GM23338 (cell line): Measurements from ENCODE around the gene STRN3. TPM values are rescaled to one million over a fixed set of nuclear protein-coding genes. Genes with fewer than 3 reads are reported as not detected.

ENCODE experiments used
- ATAC-seq: fragments of 200-7000 bp; cut with Tn5 transposase; 3 replicates; pipeline ENCODE4 v1.9.1; 2020
- DNase-seq: peaks from one replicate; pipeline ENCODE4 v3.0.0-alpha.2; 2015; ENCODE audit warnings: low spot score
- H2AFZ ChIP-seq: fragments of 200-600 bp; sonication (generic); 2 replicates; pipeline ENCODE4 v1.8.0; 2016; ENCODE audit warnings: antibody characterized with exemption, mild to moderate bottlenecking, moderate library complexity
- H3F3A ChIP-seq: fragments of 200-600 bp; sonication (generic); replicated peaks from 2 replicates; pipeline ENCODE4 v1.8.0; 2017; ENCODE audit warnings: antibody characterized with exemption, mixed run types, low read depth
- H3K27ac ChIP-seq: fragments of 200-600 bp; sonication (generic); 2 replicates; pipeline ENCODE4 v1.6.1; 2016; ENCODE audit warnings: low read depth
- H3K27me3 ChIP-seq: fragments of 200-600 bp; sonication (generic); 2 replicates; pipeline ENCODE4 v1.8.0; 2016; ENCODE audit warnings: mild to moderate bottlenecking, mixed run types, moderate library complexity; ENCODE audit not compliant: insufficient read depth
- H3K36me3 ChIP-seq: fragments of 200-600 bp; sonication (generic); 2 replicates; pipeline ENCODE4 v1.8.0; 2016; ENCODE audit warnings: mild to moderate bottlenecking; ENCODE audit not compliant: insufficient read depth
- H3K4me1 ChIP-seq: fragments of 200-600 bp; sonication (generic); 2 replicates; pipeline ENCODE4 v1.8.0; 2016; ENCODE audit warnings: mild to moderate bottlenecking, moderate library complexity; ENCODE audit not compliant: insufficient read depth
- H3K4me2 ChIP-seq: fragments of 200-600 bp; sonication (generic); 2 replicates; pipeline ENCODE4 v1.7.1; 2017; ENCODE audit warnings: mixed run types
- H3K4me3 ChIP-seq: fragments of 200-600 bp; sonication (generic); 2 replicates; pipeline ENCODE4 v1.6.1; 2016; ENCODE audit warnings: mixed run types
- H3K79me2 ChIP-seq: fragments of 200-600 bp; sonication (generic); replicated peaks from 2 replicates; pipeline ENCODE4 v1.8.0; 2017; ENCODE audit warnings: mild to moderate bottlenecking; ENCODE audit not compliant: insufficient read depth
- H3K9me2 ChIP-seq: fragments of 200-600 bp; sonication (generic); 2 replicates; pipeline ENCODE4 v1.8.0; 2017; ENCODE audit not compliant: insufficient read depth
- H4K20me1 ChIP-seq: fragments of 200-600 bp; sonication (generic); replicated peaks from 2 replicates; pipeline ENCODE4 v1.8.0; 2017; ENCODE audit warnings: mild to moderate bottlenecking; ENCODE audit not compliant: insufficient read depth
- H3K27ac Mint-ChIP-seq: 2 replicates; pipeline ENCODE4 v1.8.0; 2020; ENCODE audit warnings: inconsistent platforms, mild to moderate bottlenecking, moderate library complexity, mixed read lengths
- H3K27me3 Mint-ChIP-seq: 3 replicates; pipeline ENCODE4 v1.8.0; 2022; ENCODE audit warnings: low read depth, mild to moderate bottlenecking, moderate library complexity, mixed read lengths, inconsistent platforms; ENCODE audit not compliant: insufficient read depth, poor library complexity
- H3K36me3 Mint-ChIP-seq: 3 replicates; pipeline ENCODE4 v1.8.0; 2021; ENCODE audit warnings: low read depth, mild to moderate bottlenecking, inconsistent platforms, moderate library complexity, mixed read lengths
- H3K4me1 Mint-ChIP-seq: 3 replicates; pipeline ENCODE4 v1.8.0; 2020; ENCODE audit warnings: mild to moderate bottlenecking, inconsistent platforms, mixed read lengths
- H3K4me3 Mint-ChIP-seq: 3 replicates; pipeline ENCODE4 v1.8.0; 2021; ENCODE audit warnings: moderate library complexity, mild to moderate bottlenecking, inconsistent platforms, mixed read lengths
- H3K9me3 Mint-ChIP-seq: 3 replicates; pipeline ENCODE4 v1.8.0; 2020; ENCODE audit warnings: moderate library complexity, mild to moderate bottlenecking, inconsistent platforms, mixed read lengths
- CREB1 ChIP-seq: fragments of 250-450 bp; sonication (Bioruptor Pico); IDR thresholded peaks from 2 replicates; pipeline ENCODE4 v1.5.0; 2020; ENCODE audit warnings: low read depth, mild to moderate bottlenecking, moderate library complexity
- EZH2 ChIP-seq: fragments of 200-600 bp; sonication (generic); IDR thresholded peaks from one replicate; pipeline ENCODE4 v1.8.0; 2017; ENCODE audit warnings: antibody characterized with exemption, mild to moderate bottlenecking, low read depth; ENCODE audit not compliant: unreplicated experiment
- EZH2phosphoT487 ChIP-seq: fragments of 200-600 bp; sonication (generic); IDR thresholded peaks from one replicate; pipeline ENCODE4 v1.8.1; 2018; ENCODE audit warnings: antibody characterized with exemption; ENCODE audit not compliant: unreplicated experiment
- JUNB ChIP-seq: IDR thresholded peaks from one replicate; pipeline ENCODE4 v1.6.1; 2016; ENCODE audit warnings: antibody characterized with exemption; ENCODE audit not compliant: unreplicated experiment
- NANOG ChIP-seq: IDR thresholded peaks from 2 replicates; pipeline ENCODE4 v1.6.1; 2016; ENCODE audit warnings: antibody characterized with exemption, borderline replicate concordance
- POLR2AphosphoS5 ChIP-seq: IDR thresholded peaks from 2 replicates; pipeline ENCODE4 v1.6.1; 2016; ENCODE audit warnings: antibody characterized with exemption, low read depth
- STAT1 ChIP-seq: IDR thresholded peaks from one replicate; pipeline ENCODE4 v1.6.1; 2016; ENCODE audit warnings: antibody characterized with exemption; ENCODE audit not compliant: unreplicated experiment
- ZNF114 ChIP-seq: fragments of 250-450 bp; sonication (Bioruptor Pico); IDR thresholded peaks from 2 replicates; pipeline ENCODE4 v1.5.0; 2020; ENCODE audit warnings: mild to moderate bottlenecking, moderate library complexity
- ZNF331 ChIP-seq: fragments of 250-450 bp; sonication (Bioruptor Pico); IDR thresholded peaks from 2 replicates; pipeline ENCODE4 v1.5.0; 2020; ENCODE audit warnings: low read depth, mild to moderate bottlenecking, moderate library complexity
- polyA plus RNA-seq: library from polyadenylated mRNA; unstranded; fragments of >200 nt; fragmentation: Nextera tagmentation; extraction: Ambion mirVana; gene quantifications from 2 replicates; pipeline ENCODE4 v1.2.1, GENCODE V29; 2016
- total RNA-seq: library from RNA; depleted of rRNA; stranded (reverse); fragments of >200 nt; shearing (Covaris generic); gene quantifications from 2 replicates; pipeline ENCODE4 v1.2.3, GENCODE V29; 2014
- TF ChIP-seq, protein P1 (sequence below): IDR thresholded peaks from 2 replicates; pipeline ENCODE4 v1.6.1; 2016; ENCODE audit warnings: antibody characterized with exemption
- TF ChIP-seq, protein P2 (sequence below): fragments of 250-450 bp; sonication (Bioruptor Pico); IDR thresholded peaks from 2 replicates; pipeline ENCODE4 v1.5.0; 2020; ENCODE audit warnings: mild to moderate bottlenecking, moderate library complexity
- TF ChIP-seq, protein P3 (sequence below): IDR thresholded peaks from one replicate; pipeline ENCODE4 v1.6.1; 2018; ENCODE audit warnings: antibody characterized with exemption; ENCODE audit not compliant: unreplicated experiment

STRN3 gene
- total and polyA plus RNA-seq, 2 experiments from 2014 or later: 35.0 to 40.6 TPM

DNA sequence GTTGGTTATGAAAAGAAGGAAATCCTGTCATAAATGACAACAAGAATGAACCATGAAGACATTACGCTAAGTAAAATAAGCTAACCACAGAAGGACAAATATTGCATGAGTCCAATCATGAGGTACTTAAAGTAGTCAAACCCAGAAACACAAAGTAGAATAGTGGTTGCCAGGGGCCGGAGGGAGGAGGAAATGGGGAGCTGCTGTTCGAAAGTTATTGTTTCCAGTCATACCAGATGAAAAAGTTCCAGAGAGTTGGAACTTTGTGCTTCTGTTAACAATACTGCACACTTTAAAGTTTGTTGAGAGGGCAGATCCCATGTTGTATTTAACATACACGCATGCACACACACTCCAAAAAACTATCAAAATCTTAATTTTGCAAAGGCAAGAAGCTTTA, 82.5 kb downstream of the STRN3 start:
- H3K36me3 ChIP-seq: peaks cover 4% of the 10 kb centered on the region; the same call in 1 of the 2 replicates
- H3K9me2 ChIP-seq: no peaks in the 10 kb centered on the region
- peaks cover 5% of the 10 kb centered on the region; the same call in 2 of the 3 replicates for H3K4me1 Mint-ChIP-seq
- no peaks in the 10 kb centered on the region for H3K9me3 Mint-ChIP-seq
- H3K27ac ChIP-seq: no peak overlapping the region
- no peak overlapping the region for H2AFZ ChIP-seq
- ATAC-seq (no peak), DNase-seq (no peak)
- no peak overlapping the region for H3K4me2 ChIP-seq
- no peaks in the 10 kb centered on the region for H3K27me3 ChIP-seq
- H3K36me3 Mint-ChIP-seq: peaks cover 30% of the 10 kb centered on the region
- no peaks in the 10 kb centered on the region for H3K4me1 ChIP-seq
- H3K4me3 ChIP-seq: no peak overlapping the region
- H3K4me3 Mint-ChIP-seq: no peak overlapping the region
- no peaks in the 10 kb centered on the region for H3K79me2 ChIP-seq
- no peaks in the 10 kb centered on the region; the same call in 1 of the 2 replicates for H4K20me1 ChIP-seq
- H3K27me3 Mint-ChIP-seq: peaks cover 1% of the 10 kb centered on the region
- H3F3A ChIP-seq: no peaks in the 10 kb centered on the region
- TF ChIP-seq CREB1 (CRISPR knock-in tag): no peak
- TF ChIP-seq, protein P1, sequence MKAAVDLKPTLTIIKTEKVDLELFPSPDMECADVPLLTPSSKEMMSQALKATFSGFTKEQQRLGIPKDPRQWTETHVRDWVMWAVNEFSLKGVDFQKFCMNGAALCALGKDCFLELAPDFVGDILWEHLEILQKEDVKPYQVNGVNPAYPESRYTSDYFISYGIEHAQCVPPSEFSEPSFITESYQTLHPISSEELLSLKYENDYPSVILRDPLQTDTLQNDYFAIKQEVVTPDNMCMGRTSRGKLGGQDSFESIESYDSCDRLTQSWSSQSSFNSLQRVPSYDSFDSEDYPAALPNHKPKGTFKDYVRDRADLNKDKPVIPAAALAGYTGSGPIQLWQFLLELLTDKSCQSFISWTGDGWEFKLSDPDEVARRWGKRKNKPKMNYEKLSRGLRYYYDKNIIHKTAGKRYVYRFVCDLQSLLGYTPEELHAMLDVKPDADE: no peak
- TF ChIP-seq, protein P2, sequence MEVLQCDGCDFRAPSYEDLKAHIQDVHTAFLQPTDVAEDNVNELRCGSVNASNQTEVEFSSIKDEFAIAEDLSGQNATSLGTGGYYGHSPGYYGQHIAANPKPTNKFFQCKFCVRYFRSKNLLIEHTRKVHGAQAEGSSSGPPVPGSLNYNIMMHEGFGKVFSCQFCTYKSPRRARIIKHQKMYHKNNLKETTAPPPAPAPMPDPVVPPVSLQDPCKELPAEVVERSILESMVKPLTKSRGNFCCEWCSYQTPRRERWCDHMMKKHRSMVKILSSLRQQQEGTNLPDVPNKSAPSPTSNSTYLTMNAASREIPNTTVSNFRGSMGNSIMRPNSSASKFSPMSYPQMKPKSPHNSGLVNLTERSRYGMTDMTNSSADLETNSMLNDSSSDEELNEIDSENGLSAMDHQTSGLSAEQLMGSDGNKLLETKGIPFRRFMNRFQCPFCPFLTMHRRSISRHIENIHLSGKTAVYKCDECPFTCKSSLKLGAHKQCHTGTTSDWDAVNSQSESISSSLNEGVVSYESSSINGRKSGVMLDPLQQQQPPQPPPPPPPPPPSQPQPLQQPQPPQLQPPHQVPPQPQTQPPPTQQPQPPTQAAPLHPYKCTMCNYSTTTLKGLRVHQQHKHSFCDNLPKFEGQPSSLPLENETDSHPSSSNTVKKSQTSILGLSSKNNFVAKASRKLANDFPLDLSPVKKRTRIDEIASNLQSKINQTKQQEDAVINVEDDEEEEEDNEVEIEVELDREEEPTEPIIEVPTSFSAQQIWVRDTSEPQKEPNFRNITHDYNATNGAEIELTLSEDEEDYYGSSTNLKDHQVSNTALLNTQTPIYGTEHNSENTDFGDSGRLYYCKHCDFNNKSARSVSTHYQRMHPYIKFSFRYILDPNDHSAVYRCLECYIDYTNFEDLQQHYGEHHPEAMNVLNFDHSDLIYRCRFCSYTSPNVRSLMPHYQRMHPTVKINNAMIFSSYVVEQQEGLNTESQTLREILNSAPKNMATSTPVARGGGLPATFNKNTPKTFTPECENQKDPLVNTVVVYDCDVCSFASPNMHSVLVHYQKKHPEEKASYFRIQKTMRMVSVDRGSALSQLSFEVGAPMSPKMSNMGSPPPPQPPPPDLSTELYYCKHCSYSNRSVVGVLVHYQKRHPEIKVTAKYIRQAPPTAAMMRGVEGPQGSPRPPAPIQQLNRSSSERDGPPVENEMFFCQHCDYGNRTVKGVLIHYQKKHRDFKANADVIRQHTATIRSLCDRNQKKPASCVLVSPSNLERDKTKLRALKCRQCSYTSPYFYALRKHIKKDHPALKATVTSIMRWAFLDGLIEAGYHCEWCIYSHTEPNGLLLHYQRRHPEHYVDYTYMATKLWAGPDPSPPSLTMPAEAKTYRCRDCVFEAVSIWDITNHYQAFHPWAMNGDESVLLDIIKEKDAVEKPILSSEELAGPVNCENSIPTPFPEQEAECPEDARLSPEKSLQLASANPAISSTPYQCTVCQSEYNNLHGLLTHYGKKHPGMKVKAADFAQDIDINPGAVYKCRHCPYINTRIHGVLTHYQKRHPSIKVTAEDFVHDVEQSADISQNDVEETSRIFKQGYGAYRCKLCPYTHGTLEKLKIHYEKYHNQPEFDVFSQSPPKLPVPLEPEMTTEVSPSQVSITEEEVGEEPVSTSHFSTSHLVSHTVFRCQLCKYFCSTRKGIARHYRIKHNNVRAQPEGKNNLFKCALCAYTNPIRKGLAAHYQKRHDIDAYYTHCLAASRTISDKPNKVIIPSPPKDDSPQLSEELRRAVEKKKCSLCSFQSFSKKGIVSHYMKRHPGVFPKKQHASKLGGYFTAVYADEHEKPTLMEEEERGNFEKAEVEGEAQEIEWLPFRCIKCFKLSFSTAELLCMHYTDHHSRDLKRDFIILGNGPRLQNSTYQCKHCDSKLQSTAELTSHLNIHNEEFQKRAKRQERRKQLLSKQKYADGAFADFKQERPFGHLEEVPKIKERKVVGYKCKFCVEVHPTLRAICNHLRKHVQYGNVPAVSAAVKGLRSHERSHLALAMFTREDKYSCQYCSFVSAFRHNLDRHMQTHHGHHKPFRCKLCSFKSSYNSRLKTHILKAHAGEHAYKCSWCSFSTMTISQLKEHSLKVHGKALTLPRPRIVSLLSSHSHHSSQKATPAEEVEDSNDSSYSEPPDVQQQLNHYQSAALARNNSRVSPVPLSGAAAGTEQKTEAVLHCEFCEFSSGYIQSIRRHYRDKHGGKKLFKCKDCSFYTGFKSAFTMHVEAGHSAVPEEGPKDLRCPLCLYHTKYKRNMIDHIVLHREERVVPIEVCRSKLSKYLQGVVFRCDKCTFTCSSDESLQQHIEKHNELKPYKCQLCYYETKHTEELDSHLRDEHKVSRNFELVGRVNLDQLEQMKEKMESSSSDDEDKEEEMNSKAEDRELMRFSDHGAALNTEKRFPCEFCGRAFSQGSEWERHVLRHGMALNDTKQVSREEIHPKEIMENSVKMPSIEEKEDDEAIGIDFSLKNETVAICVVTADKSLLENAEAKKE (CRISPR knock-in tag): no peak
- TF ChIP-seq JUNB: no peak
- no peak for TF ChIP-seq EZH2phosphoT487
- TF ChIP-seq, protein P3, sequence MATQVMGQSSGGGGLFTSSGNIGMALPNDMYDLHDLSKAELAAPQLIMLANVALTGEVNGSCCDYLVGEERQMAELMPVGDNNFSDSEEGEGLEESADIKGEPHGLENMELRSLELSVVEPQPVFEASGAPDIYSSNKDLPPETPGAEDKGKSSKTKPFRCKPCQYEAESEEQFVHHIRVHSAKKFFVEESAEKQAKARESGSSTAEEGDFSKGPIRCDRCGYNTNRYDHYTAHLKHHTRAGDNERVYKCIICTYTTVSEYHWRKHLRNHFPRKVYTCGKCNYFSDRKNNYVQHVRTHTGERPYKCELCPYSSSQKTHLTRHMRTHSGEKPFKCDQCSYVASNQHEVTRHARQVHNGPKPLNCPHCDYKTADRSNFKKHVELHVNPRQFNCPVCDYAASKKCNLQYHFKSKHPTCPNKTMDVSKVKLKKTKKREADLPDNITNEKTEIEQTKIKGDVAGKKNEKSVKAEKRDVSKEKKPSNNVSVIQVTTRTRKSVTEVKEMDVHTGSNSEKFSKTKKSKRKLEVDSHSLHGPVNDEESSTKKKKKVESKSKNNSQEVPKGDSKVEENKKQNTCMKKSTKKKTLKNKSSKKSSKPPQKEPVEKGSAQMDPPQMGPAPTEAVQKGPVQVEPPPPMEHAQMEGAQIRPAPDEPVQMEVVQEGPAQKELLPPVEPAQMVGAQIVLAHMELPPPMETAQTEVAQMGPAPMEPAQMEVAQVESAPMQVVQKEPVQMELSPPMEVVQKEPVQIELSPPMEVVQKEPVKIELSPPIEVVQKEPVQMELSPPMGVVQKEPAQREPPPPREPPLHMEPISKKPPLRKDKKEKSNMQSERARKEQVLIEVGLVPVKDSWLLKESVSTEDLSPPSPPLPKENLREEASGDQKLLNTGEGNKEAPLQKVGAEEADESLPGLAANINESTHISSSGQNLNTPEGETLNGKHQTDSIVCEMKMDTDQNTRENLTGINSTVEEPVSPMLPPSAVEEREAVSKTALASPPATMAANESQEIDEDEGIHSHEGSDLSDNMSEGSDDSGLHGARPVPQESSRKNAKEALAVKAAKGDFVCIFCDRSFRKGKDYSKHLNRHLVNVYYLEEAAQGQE: no peak
- TF ChIP-seq NANOG: no peak
- TF ChIP-seq ZNF331 (CRISPR knock-in tag): no peak
- TF ChIP-seq POLR2AphosphoS5: no peak
- no peak for TF ChIP-seq STAT1
- TF ChIP-seq EZH2: no peak
- no peak for TF ChIP-seq ZNF114 (CRISPR knock-in tag)
- H3K27ac Mint-ChIP-seq: no peak overlapping the region
